Right lobe of liver (tissue), 6 donors: ENCODE measurements around the gene PGBD5. TPM values are rescaled to one million over a fixed set of nuclear protein-coding genes. Genes with fewer than 3 reads are reported as not detected.

Experiments used
- ATAC-seq, 4 donors: fragments of 200-7000 bp; cut with Tn5 transposase; one replicate each; pipeline ENCODE4 v1.9.1; 2020; ENCODE audit warnings: mild to moderate bottlenecking in 4 of 4, moderate library complexity in 4 of 4
- DNase-seq, 3 donors: peaks; one replicate each; pipeline ENCODE4 v3.0.0-alpha.2; 2020
- H3K27ac ChIP-seq, 3 donors: fragments of 200-600 bp; one replicate each; pipeline ENCODE4 v1.8.0; 2022
- H3K27me3 ChIP-seq, 2 donors: fragments of 200-600 bp; one replicate each; pipeline ENCODE4 v1.8.0; 2022
- H3K36me3 ChIP-seq, 4 donors: fragments of 200-600 bp; sonication (generic) in 1 of 4; one replicate each; pipeline versions ENCODE4 v1.5.1 to v1.8.0; 2017 to 2022; ENCODE audit warnings: control low read depth in 1 of 4
- H3K4me1 ChIP-seq, 4 donors: fragments of 200-600 bp; sonication (generic) in 1 of 4; one replicate each; pipeline versions ENCODE4 v1.5.1 to v1.8.0; 2017 to 2022; ENCODE audit warnings: control low read depth in 1 of 4
- H3K4me3 ChIP-seq, 3 donors: fragments of 200-600 bp; one replicate each; pipeline ENCODE4 v1.8.0; 2022
- H3K9me3 ChIP-seq, 4 donors: fragments of 200-600 bp; sonication (generic) in 1 of 4; one replicate each; pipeline versions ENCODE4 v1.5.1 to v1.8.0; 2017 to 2022; ENCODE audit warnings: control low read depth in 1 of 4
- CTCF ChIP-seq, 4 donors: fragments of 200-600 bp in 3 of 4; fragments of 450-650 bp in 1 of 4; IDR thresholded peaks; one replicate each; pipeline versions ENCODE4 v1.5.1 to v1.8.0; 2016 to 2022; ENCODE audit warnings: antibody characterized with exemption in 4 of 4, mild to moderate bottlenecking in 2 of 4
- POLR2A ChIP-seq: fragments of 450-650 bp; IDR thresholded peaks from one replicate; pipeline ENCODE4 v1.6.1; 2017; ENCODE audit warnings: antibody characterized with exemption, mild to moderate bottlenecking
- WGBS: methylation state at CpG from one replicate; pipeline ENCODE4 v1.1.6; 2018; ENCODE audit warnings: low coverage, low lambda C conversion rate; ENCODE audit not compliant: insufficient coverage; ENCODE audit errors: missing lambda C conversion rate; 5-methylcytosine and 5-hydroxymethylcytosine counted together
- intact Hi-C, 2 donors: fragments of 100-400 bp; cut with DNase I; formaldehyde crosslinking; loops; one replicate each; pipeline versions ENCODE4 v1.11.2 to v1.14.1; 2022
- total RNA-seq, 6 experiments: library from RNA; depleted of rRNA in 2 of 6; stranded (reverse); fragments of >200 nt in 2 of 6; fragmentation: NEBNext Ultra II Directional in 3 of 6; extraction: Animal tissue kit (Norgen Biotek cat#: 25700) in 3 of 6; gene quantifications; one replicate each; pipeline versions ENCODE4 v1.1.0 to v1.2.4, GENCODE V29; 2016 to 2023
- donor health status: DM: no; HTN: yes; CAD: no.
- donor health status: DM: no; HTN: no; CAD: no.
- donor health status: DM: no; HTN: no; CAD: no.
- donor health status: DM: no; HTN: yes; CAD: no.
- donor health status: DM: no; HTN: yes; CAD: no.

PGBD5 gene
- total RNA-seq, 6 experiments from 2014 or later, result 0.80 to 6.4 (median 2.4) TPM

- no peak for ATAC-seq
- no peak overlapping the region for H3K27ac ChIP-seq
- H3K9me3 ChIP-seq, result no peaks in the 10 kb centered on the region
- TF ChIP-seq POLR2A, result no peak
- TF ChIP-seq CTCF (IDR thresholded peaks at IDR 0.05), result no peak
- WGBS, result 8% methylated on average over 3 of the region's 3 CpGs
- peaks cover 0 to 9% (median 0%) of the 10 kb centered on the region in 4 donors for H3K4me1 ChIP-seq
- no peaks in the 10 kb centered on the region for H3K27me3 ChIP-seq
- DNase-seq, result no peak
- no peaks in the 10 kb centered on the region for H3K36me3 ChIP-seq
- intact Hi-C loops, result no loop called here
- no peak overlapping the region for H3K4me3 ChIP-seq
Measured at GRCh38 chr1:230427981-230428380, 1.8 kb upstream of the PGBD5 start.

GRCh38 chr1:230427094-230427876, 1.2 kb upstream of the PGBD5 start:
- peaks cover 0 to 9% (median 0%) of the 10 kb centered on the region in 4 donors for H3K4me1 ChIP-seq
- intact Hi-C loops, result no loop called here
- DNase-seq, result no peak
- no peak overlapping the region for H3K4me3 ChIP-seq
- no peaks in the 10 kb centered on the region for H3K36me3 ChIP-seq
- TF ChIP-seq POLR2A (no peak), CTCF (IDR thresholded peaks at IDR 0.05) (no peak)
- H3K27me3 ChIP-seq, result no peaks in the 10 kb centered on the region
- ATAC-seq, result no peak
- H3K9me3 ChIP-seq, result no peaks in the 10 kb centered on the region
- 40% methylated on average over 11 of the region's 11 CpGs for WGBS
- no peak overlapping the region for H3K27ac ChIP-seq

- intact Hi-C loops, result no loop called here
- DNase-seq (peak in 1 of 3 donors; percentile 25), ATAC-seq (no peak)
- WGBS, result no CpG with 5 or more reads among the region's 108 CpGs
- TF ChIP-seq POLR2A, result no peak
- TF ChIP-seq CTCF (IDR thresholded peaks at IDR 0.05), result no peak
- H3K4me1 ChIP-seq, result peaks cover 0 to 9% (median 0%) of the 10 kb centered on the region in 4 donors
- no peaks in the 10 kb centered on the region for H3K27me3 ChIP-seq
- H3K27ac ChIP-seq, result no peak overlapping the region
- no peaks in the 10 kb centered on the region for H3K36me3 ChIP-seq
- no peaks in the 10 kb centered on the region for H3K9me3 ChIP-seq
- peak overlapping the region; percentile 36 to 68 (median 36) for H3K4me3 ChIP-seq
Measured at GRCh38 chr1:230425252-230426091, 660 bp downstream of the PGBD5 start.

- intact Hi-C loops, result no loop called here
- 41% methylated on average over 18 of the region's 33 CpGs for WGBS
- DNase-seq, result no peak
- Histone ChIP-seq H3K4me3 (peak overlapping the region in 2 of 3 donors; percentile 36), H3K27me3 (no peaks in the 10 kb centered on the region), H3K9me3 (no peaks in the 10 kb centered on the region), H3K4me1 (peaks cover 0 to 9% (median 0%) of the 10 kb centered on the region in 4 donors), H3K36me3 (no peaks in the 10 kb centered on the region), H3K27ac (no peak overlapping the region)
- no peak for ATAC-seq
- TF ChIP-seq POLR2A (no peak), CTCF (IDR thresholded peaks at IDR 0.05) (no peak)
Measured at GRCh38 chr1:230424391-230425251, 1.5 kb downstream of the PGBD5 start.
